T-helper 9 cell (primary cell): ENCODE results near the gene PRRT3.

Source experiments
- DNase-seq: peaks from one replicate; pipeline ENCODE4 v3.0.0-alpha.2; 2020
- total RNA-seq, 2 donors: gene quantifications; one replicate each; lab custom pipeline; 2026; lab: John Stamatoyannopoulos, UW

PRRT3 gene
- 9.9 to 12.9 reads per million in 2 donors for total RNA-seq

DNA sequence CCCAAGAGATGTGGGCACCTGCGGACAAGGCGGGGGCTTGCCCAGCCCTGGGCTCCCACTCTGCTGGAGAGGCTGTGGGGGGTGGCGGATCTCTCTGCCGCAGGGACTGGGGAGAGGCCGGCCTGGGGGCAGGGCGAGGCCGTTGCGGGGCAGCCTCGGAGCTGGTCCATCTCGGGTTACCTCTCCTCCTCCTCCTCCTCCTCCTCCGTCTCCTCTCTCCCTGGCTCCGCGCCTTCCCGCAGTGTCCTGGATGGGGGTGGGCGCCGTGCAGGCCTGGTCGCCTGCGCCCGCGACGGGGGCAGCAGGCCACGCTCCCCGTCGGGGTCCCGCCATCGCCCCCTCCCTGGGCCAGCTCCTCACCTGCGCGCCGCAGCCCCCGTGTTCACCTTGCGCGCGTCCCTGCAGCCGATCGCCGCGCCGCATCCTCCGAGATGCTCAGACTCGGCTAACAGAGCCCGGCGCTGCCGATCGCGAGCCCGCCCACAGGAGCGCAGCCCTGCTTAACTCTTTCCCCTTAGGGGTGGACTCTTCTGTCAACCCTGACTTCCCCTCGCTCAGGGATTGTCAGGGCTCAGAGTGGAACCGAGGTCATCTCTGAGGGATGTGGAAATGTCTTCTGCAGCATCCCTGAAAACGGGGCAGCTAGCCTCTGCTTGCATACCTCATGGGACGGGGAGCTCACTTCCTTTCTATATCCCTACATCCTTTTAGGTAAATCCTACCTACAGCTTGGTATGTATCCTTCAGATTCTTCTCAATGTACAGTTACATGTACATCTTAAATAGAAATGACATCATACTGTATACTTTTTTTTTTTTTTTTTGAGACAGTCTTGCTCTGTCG is at the start of gene PRRT3:
TSS of gene PRRT3 (minus strand) at position 447 of the 844 bp plus-strand sequence. CDS start 2,293 bp downstream, outside the sequence.
- peak; percentile 41 for DNase-seq

DNA sequence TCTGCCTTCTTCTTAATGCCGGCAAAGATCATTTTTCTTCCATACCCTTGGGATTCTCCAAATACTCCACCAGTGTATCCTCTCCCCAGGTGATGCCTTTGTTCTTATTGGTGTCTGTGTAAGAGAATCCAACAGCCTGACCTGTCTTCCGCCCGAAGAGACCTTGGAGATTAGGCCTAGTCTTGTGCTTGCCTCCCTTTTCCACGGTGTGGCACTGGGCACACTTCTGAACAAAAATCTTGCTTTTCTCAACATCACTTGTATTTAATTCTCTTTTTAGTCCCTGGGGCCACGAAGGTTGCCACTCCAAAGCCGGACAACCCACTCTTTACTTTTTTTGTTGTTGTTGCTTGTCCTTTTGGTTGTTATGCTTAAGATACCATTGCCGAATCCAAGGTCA is 48.5 kb upstream of the PRRT3 start:
- DNase-seq = no peak

DNA sequence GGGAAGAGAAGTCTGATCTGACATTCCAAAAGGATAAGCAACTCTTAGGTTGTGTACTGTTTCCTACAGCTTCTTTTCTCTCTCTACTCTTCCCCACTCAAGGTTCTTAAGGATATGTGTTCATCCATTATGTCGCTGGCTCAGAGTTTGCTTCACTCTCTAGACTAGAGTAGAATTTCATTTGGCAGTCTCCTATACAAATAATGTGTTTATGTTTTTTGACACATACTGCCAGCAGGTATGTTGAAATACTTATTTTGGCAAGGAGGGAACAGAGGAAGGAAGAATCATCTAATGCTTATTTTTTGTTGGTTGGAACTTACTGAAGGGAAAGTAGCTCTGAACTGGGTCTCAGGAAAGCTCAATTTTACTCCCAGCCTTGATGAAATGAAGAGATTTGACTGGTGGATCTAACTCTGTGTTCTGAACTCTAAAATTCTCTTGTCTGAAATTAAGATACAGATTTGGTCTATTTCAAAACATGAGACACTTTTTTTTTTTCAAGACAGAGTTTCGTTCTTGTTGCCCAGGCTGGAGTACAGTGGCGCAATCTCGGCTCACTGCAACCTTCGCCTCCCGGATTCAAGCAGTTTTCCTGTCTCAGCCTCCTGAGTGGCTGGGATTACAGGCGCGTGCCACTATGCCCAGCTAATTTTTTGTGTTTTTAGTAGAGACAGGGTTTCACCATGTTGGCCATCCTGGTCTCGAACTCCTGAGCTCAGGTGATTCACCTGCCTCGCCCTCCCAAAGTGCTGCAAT is 42.1 kb upstream of the PRRT3 start:
- DNase-seq = no peak

DNA sequence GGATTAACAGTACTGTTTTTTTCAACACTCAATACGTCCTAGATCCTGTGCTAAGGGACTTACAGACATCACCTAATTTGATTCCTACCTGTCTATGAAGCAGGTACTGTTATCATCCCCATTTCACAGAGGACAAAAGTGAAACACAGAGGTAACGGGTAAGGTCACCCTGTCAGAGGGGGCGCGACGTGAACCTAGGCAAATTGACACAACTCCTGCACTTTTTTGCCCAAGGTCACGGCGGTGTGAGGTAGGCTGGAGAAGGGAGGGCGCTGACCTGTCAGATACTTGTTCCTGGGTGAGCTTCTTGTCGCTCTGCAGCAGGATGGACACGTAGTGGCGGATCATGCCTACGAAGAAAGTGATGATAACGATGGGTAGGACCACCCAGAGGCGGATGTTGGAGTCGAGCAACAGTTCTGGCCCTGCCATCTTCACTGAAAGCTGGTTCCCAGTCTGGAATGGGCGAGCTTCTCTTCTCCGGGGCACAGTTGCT is 34.1 kb upstream of the PRRT3 start:
- no peak for DNase-seq

DNA sequence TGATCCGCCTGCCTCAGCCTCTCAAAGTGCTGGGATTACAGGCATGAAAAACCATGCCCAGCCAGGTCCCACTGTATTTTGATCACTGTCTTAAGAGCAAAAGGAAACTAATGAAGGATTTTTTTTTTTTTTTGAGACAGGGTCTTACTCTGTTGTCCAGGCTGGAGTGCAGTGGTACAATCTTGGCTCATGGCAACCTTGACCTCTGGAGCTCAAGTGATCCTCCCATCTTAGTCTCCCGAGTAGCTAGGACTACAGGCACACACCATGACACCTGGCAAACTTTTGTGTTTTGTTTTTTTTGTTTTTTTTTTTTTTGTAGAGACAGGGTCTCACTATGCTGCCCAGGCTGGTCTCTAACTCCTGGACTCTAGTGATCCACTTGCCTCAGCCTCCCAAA is 28.0 kb upstream of the PRRT3 start:
- DNase-seq = no peak

DNA sequence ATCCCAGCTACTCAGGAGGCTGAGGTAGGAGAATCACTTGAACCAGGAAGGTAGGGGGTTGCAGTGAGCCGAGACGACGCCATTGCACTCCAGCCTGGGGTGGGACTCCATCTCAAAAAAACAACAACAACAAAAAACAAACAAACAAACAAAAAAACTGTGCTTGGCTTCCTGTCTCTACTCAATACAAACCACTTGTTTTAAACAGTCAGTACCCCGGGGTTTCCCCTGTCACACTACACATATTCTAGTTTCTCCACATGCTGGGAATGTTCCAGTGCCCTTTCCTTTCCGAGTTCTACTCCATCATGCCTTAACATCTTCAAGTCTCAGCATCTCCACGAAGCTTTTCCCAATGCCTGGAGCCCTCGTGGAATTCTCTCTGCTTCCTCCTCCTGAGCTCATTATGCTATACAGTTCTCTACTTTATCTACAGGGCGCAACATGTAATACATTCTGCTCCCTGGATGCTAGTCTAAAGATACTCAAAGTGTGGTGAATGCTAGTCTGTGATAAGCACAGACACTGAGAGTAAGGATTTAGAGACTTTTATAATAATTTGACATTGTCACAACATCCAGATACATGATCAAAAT is 26.6 kb upstream of the PRRT3 start:
- no peak for DNase-seq

DNA sequence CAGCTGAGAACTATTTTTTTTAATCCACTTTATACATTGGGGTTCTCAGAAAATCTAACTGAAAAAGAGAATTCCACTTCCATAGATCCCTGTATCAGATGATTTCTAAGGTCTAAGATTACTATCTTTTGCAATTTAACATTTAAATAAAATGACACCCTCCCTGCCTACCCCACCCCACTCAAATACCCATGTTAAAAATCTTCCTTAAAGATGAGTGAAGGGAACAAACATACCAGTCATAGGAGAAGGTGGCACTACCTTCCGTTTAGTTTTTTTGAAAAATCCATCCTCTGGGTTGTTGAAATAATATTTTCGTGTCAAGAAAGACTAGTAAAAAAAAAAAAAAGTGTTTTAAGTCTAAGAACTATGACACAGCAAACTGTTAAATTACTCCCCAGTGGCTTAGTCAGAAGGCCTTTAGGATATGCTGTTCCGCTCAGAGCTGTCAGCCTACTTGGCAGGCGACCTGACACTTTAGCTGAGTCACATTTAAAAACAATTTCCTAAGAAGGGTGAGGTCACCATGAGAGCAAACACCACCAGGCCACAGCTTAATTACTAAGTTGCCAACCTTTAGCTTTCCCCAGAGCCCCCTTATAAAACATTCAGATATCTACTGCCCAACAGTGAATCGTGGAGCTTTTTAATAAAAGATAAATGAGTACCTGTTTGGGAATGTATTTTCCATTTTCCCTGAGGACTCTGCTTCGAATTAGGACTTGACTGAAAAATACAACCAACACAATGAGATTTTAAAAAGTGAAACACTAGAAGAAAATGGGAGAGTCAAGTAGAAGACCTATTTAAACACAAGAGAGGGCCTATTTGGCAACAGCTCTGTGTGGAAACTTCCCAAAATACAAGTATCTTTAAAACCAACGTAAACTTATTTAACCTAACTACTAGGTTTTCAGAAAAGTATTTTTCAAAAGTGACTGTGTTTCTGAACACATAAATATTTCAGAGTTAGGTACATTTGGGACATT is 24.8 kb upstream of the PRRT3 start:
- no peak for DNase-seq

DNA sequence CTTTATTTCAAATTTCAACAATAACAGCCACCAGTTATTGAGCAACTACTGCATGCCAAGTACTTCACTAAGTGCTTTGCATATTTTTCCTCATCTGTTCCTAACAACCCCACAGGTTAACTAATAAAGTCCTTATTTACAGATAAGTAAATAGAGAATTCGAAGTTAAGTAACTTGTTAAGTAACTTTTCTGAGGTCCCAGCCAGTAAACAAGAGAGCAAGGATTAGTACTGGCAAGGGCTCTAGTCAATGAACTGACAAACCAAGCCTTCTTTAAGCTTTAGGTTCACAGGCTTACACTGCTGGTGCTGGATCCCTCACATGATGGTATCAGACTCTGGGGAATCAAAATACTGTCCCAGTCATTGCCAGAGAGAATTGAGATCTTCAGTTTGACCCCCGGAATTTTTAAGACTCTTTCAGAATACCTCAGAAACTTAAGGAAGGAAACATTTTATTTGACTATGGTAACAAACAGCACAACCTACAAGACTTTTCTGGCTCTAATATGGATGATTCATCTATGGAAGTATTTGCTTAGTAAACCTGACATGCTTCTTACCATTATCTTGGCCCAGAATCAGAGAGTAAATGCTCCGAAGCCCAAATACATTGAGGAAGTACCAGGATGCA is 17.9 kb upstream of the PRRT3 start:
- no peak for DNase-seq

DNA sequence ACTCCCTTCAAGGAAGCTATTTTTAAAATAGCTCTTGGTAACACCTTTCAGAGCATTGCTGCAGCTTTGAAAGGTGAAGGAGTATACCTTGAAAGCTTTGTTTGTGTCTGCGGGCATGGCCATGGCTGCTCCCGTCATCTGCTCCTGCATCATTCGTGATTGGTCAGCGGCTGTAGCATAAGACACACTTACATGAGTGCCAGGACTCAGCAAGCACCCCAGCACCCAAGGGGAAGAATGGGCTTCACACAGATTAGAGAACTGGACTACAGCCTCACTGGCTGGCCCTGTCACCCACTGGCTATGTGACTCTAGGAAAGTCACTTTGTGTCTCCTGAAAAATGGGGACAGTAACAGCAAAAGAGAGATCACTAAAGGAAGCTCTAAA is 17.4 kb upstream of the PRRT3 start:
- no peak for DNase-seq

DNA sequence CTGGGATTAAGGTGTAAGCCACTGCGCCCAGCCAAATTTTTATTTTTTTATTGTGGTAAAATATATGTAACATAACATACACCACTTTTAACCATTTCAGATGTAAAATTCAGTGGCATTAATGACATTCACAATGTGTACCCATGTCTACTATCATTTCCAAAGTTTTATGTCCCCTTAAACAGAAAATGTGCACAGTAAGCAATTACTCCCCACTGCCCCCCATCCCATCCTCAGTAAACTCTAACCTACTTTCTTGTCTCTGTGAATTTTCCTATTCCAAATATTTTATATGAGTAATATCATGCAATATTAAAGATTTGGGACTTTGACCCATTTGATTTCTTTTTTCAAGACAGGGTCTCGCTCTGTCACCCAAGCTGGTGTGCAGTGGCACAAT is 14.6 kb upstream of the PRRT3 start:
- no peak for DNase-seq

DNA sequence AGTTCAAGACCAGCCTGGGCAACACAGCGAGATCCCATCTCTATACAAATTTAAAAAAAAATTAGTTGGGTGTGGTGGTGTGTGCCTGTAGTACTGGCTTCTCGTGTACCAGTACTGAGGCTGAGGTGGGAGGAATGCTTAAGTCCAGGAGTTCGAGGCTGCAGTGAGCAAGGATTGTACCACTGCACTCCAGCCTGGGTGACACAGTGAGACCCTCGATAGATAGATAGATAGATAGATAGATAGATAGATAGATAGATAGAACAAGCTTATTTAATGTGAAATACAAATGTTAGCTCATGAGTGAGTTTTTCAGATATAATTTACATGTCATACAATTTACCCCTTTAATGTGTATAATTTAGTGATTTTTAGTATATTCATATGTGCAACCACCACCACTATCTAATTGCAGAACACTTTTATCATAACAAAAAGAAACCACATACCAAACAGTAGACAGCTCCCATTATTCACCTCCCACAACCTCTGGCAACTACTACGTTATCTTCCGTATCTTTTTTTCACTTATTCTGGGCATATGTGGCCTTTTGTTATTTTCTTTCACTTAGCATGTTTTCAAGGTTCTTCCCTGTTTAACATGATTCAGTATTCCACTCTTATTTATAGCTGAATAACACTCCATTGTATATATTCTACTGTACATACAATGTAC is 13.1 kb upstream of the PRRT3 start:
- no peak for DNase-seq

DNA sequence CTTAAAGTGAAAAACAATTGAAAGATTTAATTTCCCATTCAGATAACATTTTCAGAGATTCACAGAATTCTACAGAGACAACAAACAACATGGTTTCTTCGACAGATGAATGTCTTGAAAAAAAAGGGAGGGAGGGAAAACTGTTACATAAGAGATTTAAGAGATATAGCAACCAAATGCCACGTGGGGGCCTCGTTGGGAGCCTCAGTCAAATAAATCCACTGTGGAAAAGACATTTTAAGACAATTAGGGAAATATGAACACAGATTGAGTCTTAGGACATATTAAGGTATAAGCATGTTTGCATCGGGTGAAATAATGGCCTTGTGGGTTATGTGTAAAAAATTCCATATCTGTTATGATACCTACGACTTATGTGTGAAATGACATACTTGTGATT is 5.0 kb upstream of the PRRT3 start:
- DNase-seq = no peak

DNA sequence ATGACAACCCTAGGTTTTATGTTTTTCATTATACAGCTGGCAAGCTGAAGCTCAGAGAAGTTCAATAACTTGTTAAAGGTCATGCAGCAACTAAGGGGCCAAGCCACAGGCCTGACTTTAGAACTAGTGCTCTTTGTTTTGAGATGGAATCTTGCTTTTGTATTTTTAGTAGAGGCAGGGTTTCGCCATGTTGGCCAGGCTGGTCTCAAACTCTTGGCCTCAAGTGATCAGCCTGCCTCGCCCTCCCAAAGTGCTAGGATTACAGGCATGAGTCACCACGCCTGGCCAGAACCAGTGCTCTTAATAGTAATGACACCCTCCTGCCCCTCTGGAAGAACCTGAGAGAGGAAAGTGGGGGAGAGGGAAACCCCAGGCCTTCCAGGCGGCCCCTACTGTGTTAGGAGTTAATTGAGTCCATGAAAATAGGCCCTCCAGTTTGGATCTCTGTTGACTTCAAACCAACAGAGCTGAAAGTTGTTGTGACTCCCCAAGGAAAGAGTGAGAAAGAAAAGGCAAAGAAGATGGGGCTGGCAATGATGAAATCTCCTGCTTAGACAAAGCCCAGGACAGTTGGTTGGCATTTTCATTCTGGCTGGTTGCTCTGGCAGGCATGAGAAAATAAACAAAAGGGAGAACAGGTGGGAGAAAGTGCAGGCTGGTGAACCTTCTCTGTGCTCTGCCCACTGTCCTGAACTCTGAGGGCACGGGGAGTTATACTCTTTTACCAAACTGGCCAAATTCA is 3.6 kb upstream of the PRRT3 start:
- DNase-seq = no peak

DNA sequence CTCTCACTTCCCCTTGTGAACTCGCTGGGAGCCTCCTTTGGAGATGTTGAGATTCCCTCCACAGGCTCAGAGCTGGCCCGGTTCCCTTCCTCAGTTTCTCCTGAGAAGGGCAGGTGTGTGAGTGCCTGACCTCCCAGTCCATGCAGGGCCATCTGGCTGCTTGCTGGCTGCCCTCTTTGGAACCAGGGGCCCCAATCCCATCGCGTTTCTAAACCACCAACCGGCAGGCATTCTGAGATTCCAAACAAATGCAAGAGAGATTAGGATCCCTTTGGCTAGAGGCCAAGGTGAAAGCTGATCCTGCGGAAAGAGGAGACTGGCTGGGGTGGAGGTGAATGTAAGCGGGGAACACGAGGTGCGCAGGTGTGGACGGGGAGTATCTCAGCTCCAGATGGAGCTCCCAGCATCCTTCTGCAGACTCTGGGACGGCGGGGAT is 2.9 kb upstream of the PRRT3 start:
- no peak for DNase-seq

DNA sequence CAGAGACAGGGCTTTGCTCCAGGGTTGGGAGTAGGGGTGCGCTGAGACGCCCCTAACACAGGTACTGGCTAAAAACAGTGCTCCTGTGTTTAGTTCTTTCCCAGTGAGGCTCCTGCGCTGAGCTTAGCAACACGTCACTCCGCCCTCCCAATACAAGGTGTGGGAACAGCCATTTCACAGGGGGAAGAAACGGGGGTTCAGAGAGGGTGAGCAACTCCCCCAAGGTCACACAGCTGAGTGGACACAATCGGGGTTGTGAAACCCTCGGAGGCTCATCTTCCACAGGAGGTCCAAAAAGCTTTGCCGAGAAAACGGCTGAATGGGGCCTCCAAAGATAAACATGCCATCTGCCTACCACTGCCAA is 628 bp downstream of the PRRT3 start:
- DNase-seq = no peak

DNA sequence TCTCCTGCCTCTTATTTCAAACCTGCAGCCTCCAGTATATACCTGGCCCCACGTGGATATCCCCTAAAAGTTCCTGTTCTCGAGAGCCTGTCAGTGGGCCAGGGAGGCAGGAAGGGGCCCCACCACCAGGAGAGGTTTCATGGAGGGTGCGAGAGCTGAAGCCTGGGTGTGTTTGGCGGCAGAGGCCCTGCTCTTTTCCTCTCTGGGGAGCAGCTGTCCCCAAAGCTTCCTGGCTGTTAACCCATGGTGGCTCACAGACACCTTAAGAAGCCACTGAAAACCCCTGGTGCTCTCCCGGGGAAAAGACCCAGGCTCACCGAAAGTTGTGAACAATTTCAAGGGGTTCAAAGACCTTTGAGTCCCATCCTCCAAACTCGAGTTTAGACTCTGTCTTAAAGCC is 1.1 kb downstream of the PRRT3 start:
- DNase-seq = no peak

DNA sequence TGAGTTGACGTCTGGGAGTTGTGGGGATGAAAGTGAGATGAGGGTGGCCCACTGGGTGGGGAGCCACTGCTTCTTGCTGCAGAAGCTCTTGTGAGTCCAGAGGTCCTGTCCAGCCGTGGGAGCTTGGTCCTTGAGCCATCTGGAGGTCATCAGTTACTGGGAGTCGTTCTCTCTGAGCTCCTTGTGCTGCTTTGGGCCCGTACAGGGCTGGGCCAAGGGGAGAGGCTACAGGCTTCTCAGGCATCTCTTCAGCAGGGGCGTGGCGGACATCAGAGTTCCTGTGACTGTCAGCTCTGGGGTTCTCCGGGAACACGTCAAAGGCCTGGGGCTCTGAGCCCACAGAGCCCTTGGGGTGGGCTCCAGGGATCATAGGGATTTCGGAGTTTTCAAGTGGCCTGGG is 2.6 kb downstream of the PRRT3 start:
- DNase-seq = no peak

DNA sequence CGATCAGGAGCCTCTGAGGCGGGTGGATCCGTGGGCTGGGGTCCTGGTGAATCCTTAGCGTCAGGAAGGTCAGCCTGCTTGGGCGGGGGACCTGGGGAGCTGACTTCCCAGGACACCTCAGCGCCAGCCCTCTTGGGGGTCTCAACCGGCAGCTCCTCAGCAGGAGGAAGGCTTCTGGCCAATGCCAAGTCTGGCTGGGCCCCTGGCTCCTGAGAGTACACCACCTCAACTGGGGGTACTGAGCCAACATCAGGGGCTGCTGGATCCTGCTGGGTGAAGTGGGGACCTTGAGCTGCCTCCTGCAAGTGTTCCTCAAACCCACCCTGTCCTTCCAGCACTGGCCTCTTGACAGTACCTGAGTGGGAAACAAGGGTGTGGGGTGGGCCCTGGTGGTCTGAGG is 3.1 kb downstream of the PRRT3 start:
- DNase-seq = no peak

DNA sequence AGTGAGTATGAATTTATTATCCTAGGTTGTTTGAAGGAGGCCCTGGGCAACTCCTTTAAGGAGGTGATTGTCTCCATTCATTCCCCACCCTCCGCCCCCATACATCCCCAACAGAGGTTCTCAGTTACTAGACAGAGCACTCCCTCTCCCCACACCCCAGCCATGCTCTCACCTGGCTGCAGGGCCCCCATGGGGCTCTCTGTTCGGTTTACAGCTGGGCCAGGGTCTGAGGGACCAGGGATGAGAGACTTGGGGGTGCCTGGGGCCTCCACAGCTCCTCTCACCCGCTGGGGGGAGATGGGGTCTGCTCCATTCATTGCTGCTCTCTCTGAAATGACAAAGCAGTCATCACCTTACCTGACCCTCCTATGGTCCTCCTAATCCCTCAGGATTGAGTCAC is 3.6 kb downstream of the PRRT3 start:
- DNase-seq = no peak
